HUES64 (cell line): Measurements from ENCODE around the gene SNX24.
"Not testable (repeated sequence)": the region's sequence is repeated elsewhere in the genome, so short reads cannot be mapped to it uniquely, and the experiment has no call there.

Source experiments
- H3K27ac ChIP-seq: 2 replicates; pipeline ENCODE4 v1.7.0; 2013; ENCODE audit warnings: low read depth, low read length, inconsistent platforms
- H3K27me3 ChIP-seq: 2 replicates; pipeline ENCODE4 v1.6.1; 2013; ENCODE audit warnings: mild to moderate bottlenecking, low read length; ENCODE audit not compliant: insufficient read depth
- H3K36me3 ChIP-seq: 2 replicates; pipeline ENCODE4 v1.6.1; 2013; ENCODE audit warnings: mild to moderate bottlenecking, low read length; ENCODE audit not compliant: insufficient read depth
- H3K4me1 ChIP-seq: 2 replicates; pipeline ENCODE4 v1.6.1; 2013; ENCODE audit warnings: mild to moderate bottlenecking, low read length, moderate library complexity; ENCODE audit not compliant: insufficient read depth
- H3K4me3 ChIP-seq: 2 replicates; pipeline ENCODE4 v1.5.1; 2013; ENCODE audit warnings: mild to moderate bottlenecking, low read length, moderate library complexity
- H3K9ac ChIP-seq: 2 replicates; pipeline ENCODE4 v1.6.1; 2013; ENCODE audit warnings: mild to moderate bottlenecking, low read depth, low read length
- H3K9me3 ChIP-seq: 2 replicates; pipeline ENCODE4 v1.6.1; 2013; ENCODE audit warnings: low read depth, low read length; ENCODE audit not compliant: insufficient read depth
- WGBS: fragments of 150-250, 120-280 bp; methylation state at CpG from one replicate; pipeline ENCODE4 v1.1.7; 2013; ENCODE audit warnings: missing lambda C conversion rate; 5-methylcytosine and 5-hydroxymethylcytosine counted together

SNX24 gene

DNA sequence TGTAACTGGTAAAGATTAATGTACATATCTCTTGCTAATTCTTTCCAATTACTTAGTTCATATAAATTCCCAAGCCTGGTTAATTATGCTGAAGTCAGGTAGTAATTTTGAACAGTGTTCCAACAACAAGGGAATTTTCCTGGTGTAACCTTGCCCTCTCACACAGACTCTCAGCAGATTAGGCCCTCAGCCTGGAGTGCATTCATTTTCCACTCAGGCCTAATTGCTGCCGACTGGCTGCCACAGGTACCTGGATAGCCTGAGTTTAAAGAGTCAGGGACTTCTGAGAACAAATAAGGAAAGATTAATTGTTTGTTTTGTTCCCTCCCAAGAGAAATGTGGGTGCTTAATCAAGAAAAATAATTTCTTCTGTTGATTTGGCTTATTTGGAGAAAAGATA, 119.7 kb downstream of the SNX24 start:
- 86% methylated on average over 1 of the region's 1 CpG for WGBS
- H3K27ac ChIP-seq, result no peak overlapping the region
- peaks cover 17% of the 10 kb centered on the region for H3K4me1 ChIP-seq
- H3K27me3 ChIP-seq, result no peaks in the 10 kb centered on the region
- no peak overlapping the region for H3K9ac ChIP-seq
- H3K4me3 ChIP-seq, result no peak overlapping the region
- H3K36me3 ChIP-seq, result no peaks in the 10 kb centered on the region
- no peaks in the 10 kb centered on the region for H3K9me3 ChIP-seq

DNA sequence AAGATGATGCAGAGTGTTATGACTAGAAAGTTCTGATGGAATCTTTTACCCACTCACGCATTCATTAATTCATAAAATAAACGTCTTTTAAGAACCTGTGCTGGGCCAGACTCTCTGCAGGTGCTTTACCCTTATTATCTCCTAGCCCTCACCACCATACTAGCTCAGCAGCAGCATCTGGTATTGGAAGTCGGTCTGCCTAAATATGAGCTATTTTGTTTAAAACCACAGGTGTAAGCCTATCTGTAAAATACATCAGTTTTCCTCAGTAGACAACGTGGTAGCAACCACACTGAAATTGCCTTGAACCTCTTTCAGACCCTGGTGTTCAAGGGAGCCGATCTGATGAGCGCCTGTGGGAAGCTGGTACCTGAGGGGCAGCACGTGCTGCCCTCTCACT, 121.7 kb downstream of the SNX24 start:
- Histone ChIP-seq H3K4me3 (no peak overlapping the region), H3K27ac (no peak overlapping the region), H3K27me3 (no peaks in the 10 kb centered on the region), H3K4me1 (no peaks in the 10 kb centered on the region; the same call in 1 of the 2 replicates), H3K9ac (no peak overlapping the region), H3K36me3 (no peaks in the 10 kb centered on the region), H3K9me3 (no peaks in the 10 kb centered on the region)
- 94% methylated on average over 7 of the region's 7 CpGs for WGBS

DNA sequence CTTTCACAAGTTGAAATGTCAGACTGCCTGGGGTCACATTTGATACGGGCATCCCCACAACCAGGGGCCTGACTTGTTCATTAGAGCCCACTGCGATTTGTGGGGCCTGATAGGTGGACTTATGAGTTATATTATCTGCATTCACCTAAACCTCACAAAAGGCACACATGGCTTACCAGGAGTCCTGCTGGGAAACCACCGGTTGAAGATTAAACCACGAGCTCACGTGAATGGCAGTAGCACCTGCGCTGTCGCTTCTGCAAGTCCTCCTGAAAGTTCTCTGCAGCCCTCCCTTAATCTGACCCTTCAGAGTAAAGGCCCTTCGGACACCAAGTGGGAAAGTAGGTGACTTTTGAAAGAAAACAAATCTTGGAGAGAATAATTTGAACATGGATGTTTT, 122.2 kb downstream of the SNX24 start:
- no peak overlapping the region for H3K4me3 ChIP-seq
- WGBS, result 86% methylated on average over 7 of the region's 8 CpGs

DNA sequence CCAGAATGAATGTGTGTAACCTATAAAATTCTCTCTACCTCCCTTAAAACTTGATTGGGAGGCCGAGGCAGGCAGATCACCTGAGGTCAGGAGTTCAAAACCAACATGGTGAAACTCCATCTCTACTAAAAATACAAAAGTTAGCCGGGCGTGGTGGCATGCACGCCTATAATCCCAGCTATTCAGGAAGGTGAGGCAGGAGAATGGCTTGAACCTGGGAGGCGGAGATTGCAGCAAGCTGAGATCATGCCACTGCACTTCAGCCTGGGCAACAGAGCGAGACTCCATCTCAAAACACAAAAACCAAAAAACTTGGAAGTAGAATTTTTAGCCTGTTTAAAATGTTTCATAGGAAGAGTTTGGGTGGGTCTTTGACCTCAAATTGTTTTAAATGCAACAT, 122.6 kb downstream of the SNX24 start:
- not testable (repeated sequence) for H3K4me3 ChIP-seq, H3K4me1 ChIP-seq, H3K9me3 ChIP-seq, H3K27ac ChIP-seq, H3K27me3 ChIP-seq, H3K36me3 ChIP-seq, H3K9ac ChIP-seq
- WGBS, result 96% methylated on average over 6 of the region's 6 CpGs

More for the DNA sequence above, 122.2 kb downstream of the SNX24 start:
- no peaks in the 10 kb centered on the region for H3K27me3 ChIP-seq
- no peaks in the 10 kb centered on the region for H3K36me3 ChIP-seq
- H3K27ac ChIP-seq, result no peak overlapping the region
- H3K9me3 ChIP-seq, result no peaks in the 10 kb centered on the region
- H3K4me1 ChIP-seq, result no peaks in the 10 kb centered on the region
- no peak overlapping the region for H3K9ac ChIP-seq

DNA sequence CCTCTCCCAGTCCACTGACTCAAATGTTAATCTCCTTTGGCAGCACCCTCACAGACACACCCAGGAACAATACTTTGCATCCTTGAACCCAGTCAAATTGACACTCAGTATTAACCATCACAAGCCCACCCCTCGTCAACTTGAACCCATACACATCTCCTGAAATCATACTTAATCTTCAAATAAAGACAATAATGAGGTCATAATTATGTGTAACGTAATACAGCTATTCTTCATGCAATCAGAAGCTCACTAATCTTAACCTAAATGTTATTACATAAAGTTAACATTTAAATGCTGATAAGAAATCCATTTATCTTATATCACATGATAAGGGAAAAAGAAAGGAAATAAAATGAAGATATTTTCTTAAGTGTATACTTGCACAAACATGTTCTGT, 125.9 kb downstream of the SNX24 start:
- H3K9me3 ChIP-seq, result no peaks in the 10 kb centered on the region
- H3K27ac ChIP-seq, result no peak overlapping the region
- 100% methylated on average over 1 of the region's 2 CpGs for WGBS
- no peaks in the 10 kb centered on the region for H3K36me3 ChIP-seq
- H3K4me3 ChIP-seq, result no peak overlapping the region
- H3K4me1 ChIP-seq, result no peaks in the 10 kb centered on the region
- H3K9ac ChIP-seq, result no peak overlapping the region
- H3K27me3 ChIP-seq, result no peaks in the 10 kb centered on the region

DNA sequence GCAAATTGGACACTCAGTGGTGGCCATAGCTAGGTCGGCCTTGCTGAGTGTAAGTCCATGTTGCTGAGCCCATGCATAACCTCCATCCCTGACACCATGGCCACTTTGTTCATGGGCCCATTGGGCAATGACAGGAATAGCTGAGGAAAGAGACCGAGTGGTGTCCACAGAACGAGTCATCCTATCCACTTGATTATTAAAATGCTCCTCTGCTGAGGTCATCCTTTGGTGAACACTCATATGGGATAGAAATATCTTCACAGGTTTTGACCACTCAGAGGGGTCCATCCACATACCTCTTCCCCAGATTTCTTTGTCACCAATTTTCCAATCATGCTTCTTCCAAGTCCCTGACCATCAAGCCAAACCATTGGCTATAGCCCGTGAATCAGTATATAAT, 127.5 kb downstream of the SNX24 start:
- no peak overlapping the region for H3K9ac ChIP-seq

DNA sequence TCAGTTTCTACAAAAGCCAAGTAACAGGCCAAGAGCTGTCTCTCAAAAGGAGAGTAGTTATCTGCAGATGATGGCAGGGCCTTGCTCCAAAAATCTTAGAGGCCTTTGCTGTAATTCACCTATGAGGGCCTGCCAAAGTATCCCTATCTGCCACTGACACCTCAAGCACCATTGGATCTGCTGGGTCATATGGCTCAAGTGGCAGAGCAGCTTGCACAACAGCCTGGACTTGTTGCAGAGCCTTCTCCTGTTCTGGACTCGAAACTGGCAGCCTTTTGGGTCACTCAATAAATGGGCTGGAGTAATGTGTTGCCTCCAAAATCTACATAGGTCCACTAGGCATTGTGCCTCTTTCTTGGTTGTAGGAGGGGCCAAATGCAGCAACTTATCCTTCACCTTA, 128.3 kb downstream of the SNX24 start:
- not testable (repeated sequence) for H3K9me3 ChIP-seq
- 97% methylated on average over 1 of the region's 1 CpG for WGBS

More for the DNA sequence above, 127.5 kb downstream of the SNX24 start:
- Histone ChIP-seq H3K27ac (no peak overlapping the region), H3K9me3 (no peaks in the 10 kb centered on the region), H3K4me1 (no peaks in the 10 kb centered on the region), H3K4me3 (no peak overlapping the region), H3K27me3 (no peaks in the 10 kb centered on the region), H3K36me3 (no peaks in the 10 kb centered on the region)
- WGBS, result 97% methylated on average over 4 of the region's 4 CpGs

DNA sequence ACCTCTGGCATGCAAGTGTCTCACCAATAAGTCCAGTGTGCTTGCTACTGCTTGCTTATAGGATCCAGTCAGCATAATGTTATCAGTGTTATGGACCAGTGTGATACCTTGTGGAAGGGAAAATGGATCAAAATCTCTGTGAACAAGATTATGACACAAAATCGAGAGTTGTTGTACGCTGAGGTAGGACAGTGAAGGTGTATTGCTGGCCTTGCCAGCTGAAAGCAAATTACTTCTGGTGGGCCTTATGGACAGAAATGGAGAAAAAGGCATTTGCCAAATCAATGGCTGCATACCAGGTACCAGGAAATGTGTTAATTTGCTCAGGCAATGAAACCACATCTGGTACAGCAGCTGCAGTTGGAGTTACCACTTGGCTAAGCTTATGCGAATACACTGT, 128.8 kb downstream of the SNX24 start:
- not testable (repeated sequence) for H3K4me1 ChIP-seq, H3K9ac ChIP-seq, H3K27ac ChIP-seq, H3K27me3 ChIP-seq, H3K36me3 ChIP-seq, H3K9me3 ChIP-seq, H3K4me3 ChIP-seq
- WGBS, result 93% methylated on average over 3 of the region's 3 CpGs

More for the DNA sequence above, 128.3 kb downstream of the SNX24 start:
- H3K4me1 ChIP-seq, H3K27ac ChIP-seq, H3K27me3 ChIP-seq, H3K9ac ChIP-seq, H3K36me3 ChIP-seq, H3K4me3 ChIP-seq: not testable (repeated sequence)

DNA sequence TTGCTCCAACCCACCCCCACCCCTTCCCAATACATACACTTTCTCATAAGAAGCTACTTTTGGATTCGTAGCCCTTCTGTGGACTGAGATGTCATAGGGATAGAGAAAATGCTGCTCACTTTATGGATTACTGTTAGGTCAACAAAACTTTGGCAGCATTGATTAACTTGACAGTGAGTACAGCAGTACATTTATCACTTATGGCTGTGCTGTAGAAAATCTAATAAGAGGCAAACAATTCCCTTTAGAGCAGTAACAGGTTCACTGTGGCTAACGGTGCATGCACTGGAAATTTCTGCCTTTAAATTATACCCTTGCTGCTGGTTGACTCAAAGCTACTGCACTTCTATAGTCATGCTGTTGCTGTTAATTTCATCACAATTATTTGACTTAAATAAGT, 131.9 kb downstream of the SNX24 start:
- Histone ChIP-seq H3K4me3 (no peak overlapping the region), H3K27ac (no peak overlapping the region), H3K27me3 (no peaks in the 10 kb centered on the region), H3K4me1 (no peaks in the 10 kb centered on the region), H3K36me3 (no peaks in the 10 kb centered on the region), H3K9me3 (no peaks in the 10 kb centered on the region), H3K9ac (no peak overlapping the region)
- WGBS, result 99% methylated on average over 2 of the region's 2 CpGs

DNA sequence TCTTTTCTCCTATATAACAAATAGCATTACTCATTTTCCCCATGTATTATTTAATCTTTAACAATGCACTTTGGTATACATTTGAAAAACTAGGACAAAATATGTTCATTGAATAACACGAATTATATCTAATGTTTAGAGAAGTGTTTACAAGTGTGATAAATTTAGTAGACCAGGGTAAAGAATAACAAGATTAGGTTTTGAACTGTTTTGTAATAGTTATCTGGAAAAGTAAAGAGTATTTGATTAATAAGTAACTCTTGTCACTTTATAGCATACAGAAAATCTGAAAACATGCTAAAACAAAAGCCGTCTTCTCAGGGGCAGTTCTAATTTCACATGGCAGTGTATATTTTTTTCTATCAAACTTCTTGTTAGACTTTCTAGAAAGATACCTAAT, 132.7 kb downstream of the SNX24 start:
- Histone ChIP-seq H3K27ac (no peak overlapping the region), H3K36me3 (no peaks in the 10 kb centered on the region), H3K4me3 (no peak overlapping the region), H3K9me3 (no peaks in the 10 kb centered on the region), H3K4me1 (no peaks in the 10 kb centered on the region), H3K27me3 (no peaks in the 10 kb centered on the region), H3K9ac (no peak overlapping the region)
- WGBS, result 100% methylated on average over 2 of the region's 2 CpGs

DNA sequence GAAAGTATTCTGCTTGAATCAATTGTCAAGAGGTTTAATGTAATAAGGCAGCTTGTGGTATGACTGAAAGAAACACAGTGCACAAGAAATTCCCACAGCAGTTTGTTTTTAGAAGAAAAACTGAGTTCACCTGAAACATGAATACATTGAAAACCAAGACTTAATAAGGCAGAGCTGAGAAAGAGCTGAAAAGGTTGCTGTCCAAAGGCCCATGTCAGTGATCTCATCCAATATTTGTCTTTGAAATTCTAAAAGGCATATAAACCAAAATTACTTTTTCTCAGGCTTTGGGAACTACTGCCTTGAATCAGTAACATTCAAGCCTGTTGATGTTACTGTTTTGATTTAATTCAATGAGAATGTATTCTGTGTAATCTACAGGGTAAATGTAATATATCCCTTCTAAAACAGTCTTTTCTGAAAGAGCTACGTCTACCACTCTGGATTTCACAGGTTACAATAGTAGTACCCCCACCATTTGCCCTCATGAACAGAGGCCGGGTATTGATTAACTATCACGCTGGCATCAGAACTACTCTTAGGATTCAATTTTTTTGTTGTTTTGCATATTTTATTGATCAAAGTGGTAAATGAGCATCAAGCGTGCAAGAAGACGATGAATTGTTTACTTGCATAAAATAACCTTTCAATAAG, 133.4 kb downstream of the SNX24 start:
- Histone ChIP-seq H3K36me3 (no peaks in the 10 kb centered on the region), H3K27ac (no peak overlapping the region), H3K9me3 (no peaks in the 10 kb centered on the region), H3K4me3 (no peak overlapping the region), H3K4me1 (no peaks in the 10 kb centered on the region), H3K27me3 (no peaks in the 10 kb centered on the region), H3K9ac (no peak overlapping the region)
- WGBS, result 83% methylated on average over 5 of the region's 5 CpGs

DNA sequence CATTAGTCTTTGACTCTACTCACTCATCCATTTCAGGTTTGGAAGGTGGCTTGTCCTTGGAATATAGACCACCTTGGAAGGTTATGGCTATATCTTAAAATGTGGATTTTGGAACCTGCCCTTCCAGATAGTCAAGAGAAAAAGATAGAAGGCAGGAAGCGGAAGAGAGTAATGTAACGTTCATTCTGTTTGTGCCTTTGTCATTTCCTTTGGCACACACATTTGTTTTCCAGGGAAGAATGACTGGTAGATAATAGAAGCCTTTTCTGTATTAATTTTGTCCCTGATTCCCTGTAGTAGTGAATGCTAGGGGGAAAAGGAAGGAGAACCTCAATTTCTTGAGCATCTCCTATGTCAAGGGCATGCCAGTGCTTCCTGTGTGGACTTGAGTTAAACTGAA, 136.4 kb downstream of the SNX24 start:
- H3K27ac ChIP-seq, result no peak overlapping the region
- no peaks in the 10 kb centered on the region for H3K4me1 ChIP-seq
- H3K4me3 ChIP-seq, result no peak overlapping the region
- 74% methylated on average over 2 of the region's 2 CpGs for whole genome bisulfite sequencing
- H3K9me3 ChIP-seq, result no peaks in the 10 kb centered on the region
- H3K27me3 ChIP-seq, result no peaks in the 10 kb centered on the region
- H3K9ac ChIP-seq, result no peak overlapping the region
- H3K36me3 ChIP-seq, result no peaks in the 10 kb centered on the region
